AG04450 (cell line): ENCODE data around the gene TTN. TPM values are rescaled to one million over a fixed set of nuclear protein-coding genes. Genes with fewer than 3 reads are reported as not detected.

ENCODE experiments used
- CTCF ChIA-PET: fragments of 300-600, 350-600 bp; formaldehyde crosslinking; extraction: SDS; loops from one replicate; lab custom pipeline; 2022; ENCODE audit warnings: antibody characterized with exemption, inconsistent platforms; lab: Charles Lee
- POLR2A ChIA-PET: fragments of 350-600 bp; formaldehyde crosslinking; extraction: SDS; loops from one replicate; lab custom pipeline; 2021; ENCODE audit warnings: antibody characterized with exemption, inconsistent platforms; lab: Yijun Ruan, JAX
- DNase-seq: peaks from one replicate; pipeline ENCODE4 v3.0.0-alpha.2; 2011; ENCODE audit warnings: low read depth, low spot score
- H3K27ac ChIP-seq: one replicate; pipeline ENCODE4 v1.5.1; 2012; ENCODE audit warnings: low read depth, low read length, control low read depth
- H3K27me3 ChIP-seq: one replicate; pipeline ENCODE4 v1.6.0; 2012; ENCODE audit warnings: low read length; ENCODE audit not compliant: control insufficient read depth, insufficient read depth
- H3K4me3 ChIP-seq: 2 replicates; pipeline ENCODE4 v1.5.1; 2011; ENCODE audit warnings: mild to moderate bottlenecking, low read depth, low read length, control low read depth
- H3K9me3 ChIP-seq: 2 replicates; pipeline ENCODE4 v1.5.1; 2012; ENCODE audit warnings: low read length; ENCODE audit not compliant: control insufficient read depth, insufficient read depth
- CTCF ChIP-seq: IDR thresholded peaks from 2 replicates; pipeline ENCODE4 v1.5.1; 2011; ENCODE audit warnings: low read depth, low read length, control low read depth, inconsistent platforms
- polyA plus RNA-seq: library from polyadenylated mRNA; depleted of rRNA; stranded (reverse); fragments of >200 nt; gene quantifications from 2 replicates; pipeline ENCODE4 v1.2.3, GENCODE V29; 2011

TTN gene
- polyA plus RNA-seq, 1 experiment, result 0.06 TPM

DNA sequence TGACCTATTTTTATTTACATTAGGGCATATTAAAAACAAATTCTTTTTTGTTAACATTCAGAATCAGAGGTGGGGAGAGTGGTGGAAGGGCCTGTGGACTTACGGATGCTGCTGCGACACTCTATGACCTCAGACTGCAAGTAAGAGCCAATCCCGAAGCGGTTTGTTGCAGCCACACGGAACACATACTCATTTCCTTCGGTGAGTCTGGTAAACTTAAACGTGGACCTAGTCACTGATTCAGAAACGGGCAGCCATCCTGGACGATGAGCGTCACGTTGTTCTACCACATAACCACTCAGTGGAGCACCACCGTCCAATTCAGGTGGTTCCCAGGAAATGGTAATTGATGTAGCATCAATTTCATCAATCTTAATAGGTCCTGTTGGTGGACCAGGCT is 265.1 kb downstream of the TTN start:
- no peak for TF ChIP-seq CTCF

GRCh38 chr2:178536037-178536436 is 271.2 kb downstream of the TTN start:
- DNase-seq, result no peak
- Histone ChIP-seq H3K27me3 (no peaks in the 10 kb centered on the region), H3K27ac (no peak overlapping the region), H3K9me3 (no peaks in the 10 kb centered on the region), H3K4me3 (no peak overlapping the region)
- POLR2A ChIA-PET, result no interaction called here
- CTCF ChIA-PET, result interaction anchor here (1.2 kb wide), 1 partner anchor 12 kb away, joined by 3 read pairs; no protein-coding TSS in a partner anchor
- no peak for TF ChIP-seq CTCF

More for the DNA sequence above, 265.1 kb downstream of the TTN start:
- no peak overlapping the region for H3K4me3 ChIP-seq
- ChIA-PET POLR2A (no interaction called here), CTCF (no interaction called here)
- DNase-seq, result no peak
- H3K9me3 ChIP-seq, result no peaks in the 10 kb centered on the region
- no peak overlapping the region for H3K27ac ChIP-seq
- no peaks in the 10 kb centered on the region for H3K27me3 ChIP-seq

DNA sequence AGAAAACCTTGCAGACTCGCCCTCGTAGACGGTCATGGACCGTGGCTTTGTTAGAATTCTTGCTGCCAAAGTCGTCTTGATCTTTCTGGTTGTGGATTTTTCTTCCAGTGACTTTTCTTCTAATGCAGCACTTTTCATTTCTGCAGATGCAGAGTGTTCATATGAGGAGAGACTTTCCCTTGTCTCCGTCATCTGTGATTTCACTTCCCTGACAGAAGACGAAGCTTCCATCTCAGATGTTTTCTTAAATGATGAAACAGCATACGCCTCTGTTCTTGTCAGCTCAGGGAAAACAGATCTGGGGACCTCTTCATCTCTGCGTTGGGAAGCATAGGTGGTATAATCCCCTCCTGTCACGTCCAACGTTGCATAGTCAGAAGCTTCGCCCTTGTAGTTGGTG is 276.1 kb downstream of the TTN start:
- POLR2A ChIA-PET, result no interaction called here
- H3K27me3 ChIP-seq, result no peaks in the 10 kb centered on the region
- DNase-seq, result no peak
- no peaks in the 10 kb centered on the region for H3K9me3 ChIP-seq
- no peak overlapping the region for H3K27ac ChIP-seq
- TF ChIP-seq CTCF, result no peak
- no peak overlapping the region for H3K4me3 ChIP-seq
- CTCF ChIA-PET, result no interaction called here

DNA sequence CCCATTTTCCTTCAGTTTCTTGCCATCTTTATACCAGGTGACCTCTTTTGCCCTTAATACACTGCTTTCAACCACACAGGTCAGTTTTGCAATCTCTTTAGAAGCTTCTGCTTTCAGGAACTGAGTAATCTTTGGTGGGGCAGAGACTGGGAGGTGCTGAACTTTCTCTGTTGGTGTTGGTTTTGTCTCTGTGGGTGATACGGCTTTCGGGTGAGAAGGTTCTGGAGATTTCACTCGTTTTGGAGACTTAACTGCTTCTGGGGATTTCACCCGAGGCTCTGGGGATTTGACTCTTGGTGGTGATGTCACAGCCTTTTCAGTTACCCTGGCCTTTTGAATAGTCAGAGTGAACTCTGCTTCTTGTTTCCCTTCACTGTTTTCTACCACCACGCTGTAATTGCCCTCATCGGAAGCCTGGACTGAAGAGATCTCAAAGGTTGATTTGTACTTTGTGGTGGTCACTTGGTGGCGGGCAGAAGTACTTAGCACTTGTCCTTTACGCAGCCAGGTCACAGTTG is 276.5 kb downstream of the TTN start:
- ChIA-PET CTCF (no interaction called here), POLR2A (no interaction called here)
- no peak for TF ChIP-seq CTCF
- Histone ChIP-seq H3K4me3 (no peak overlapping the region), H3K27me3 (no peaks in the 10 kb centered on the region), H3K9me3 (no peaks in the 10 kb centered on the region), H3K27ac (no peak overlapping the region)
- DNase-seq, result no peak

- TF ChIP-seq CTCF, result no peak
- no peak overlapping the region for H3K27ac ChIP-seq
- no peaks in the 10 kb centered on the region for H3K27me3 ChIP-seq
- CTCF ChIA-PET, result no interaction called here
- POLR2A ChIA-PET, result no interaction called here
- no peak for DNase-seq
- H3K9me3 ChIP-seq, result no peaks in the 10 kb centered on the region
- H3K4me3 ChIP-seq, result no peak overlapping the region
These were observed 277.1 kb downstream of the TTN start for GRCh38 chr2:178530131-178530530.
